Cardiac muscle cell (in vitro differentiated cells and primary cell): ENCODE data around the gene SCTR. TPM values are rescaled to one million over a fixed set of nuclear protein-coding genes. Genes with fewer than 3 reads are reported as not detected.

ENCODE experiments used
- DNase-seq, 2 donors: peaks; one replicate each; pipeline versions ENCODE4 v3.0.0 to v3.0.0-alpha.2; 2010 to 2017; ENCODE audit warnings: low read depth in 1 of 2, low spot score in 1 of 2
- H3K27ac ChIP-seq: fragments of 200-600 bp; sonication (generic); 2 replicates; pipeline ENCODE4 v1.5.1; 2016
- H3K27me3 ChIP-seq: fragments of 200-600 bp; sonication (generic); 2 replicates; pipeline ENCODE4 v1.6.0; 2016; ENCODE audit warnings: control low read depth
- H3K36me3 ChIP-seq: fragments of 200-600 bp; sonication (generic); 2 replicates; pipeline ENCODE4 v1.5.1; 2016; ENCODE audit warnings: control low read depth
- H3K4me1 ChIP-seq: fragments of 200-600 bp; sonication (generic); 2 replicates; pipeline ENCODE4 v1.8.1; 2017; ENCODE audit warnings: low read depth, mild to moderate bottlenecking, mixed run types
- H3K4me3 ChIP-seq: fragments of 200-600 bp; sonication (generic); 2 replicates; pipeline ENCODE4 v1.5.1; 2016; ENCODE audit warnings: mild to moderate bottlenecking
- H3K9me3 ChIP-seq: fragments of 200-600 bp; sonication (generic); 2 replicates; pipeline ENCODE4 v1.5.1; 2017; ENCODE audit warnings: low read depth, mild to moderate bottlenecking, control low read depth
- CTCF ChIP-seq: IDR thresholded peaks from 2 replicates; pipeline ENCODE4 v1.5.1; 2012; ENCODE audit warnings: low read depth, mild to moderate bottlenecking, low read length
- polyA plus RNA-seq: library from polyadenylated mRNA; unstranded; fragments of >200 nt; fragmentation: Nextera tagmentation; extraction: Ambion mirVana; gene quantifications from 2 replicates; pipeline ENCODE4 v1.2.1, GENCODE V29; 2016
- total RNA-seq: library from RNA; depleted of rRNA; stranded (reverse); fragments of >200 nt; gene quantifications from 2 replicates; pipeline ENCODE4 v1.2.3, GENCODE V29; 2016

Gene SCTR
- total and polyA plus RNA-seq, 2 experiments from 2014 or later: 0.09 TPM; not detected in 1

- H3K36me3 ChIP-seq: no peaks in the 10 kb centered on the region
- peaks cover 13% of the 10 kb centered on the region for H3K4me1 ChIP-seq
- no peak for TF ChIP-seq CTCF
- H3K27ac ChIP-seq: no peak overlapping the region
- no peak overlapping the region for H3K4me3 ChIP-seq
- H3K9me3 ChIP-seq: no peaks in the 10 kb centered on the region
- DNase-seq: peak in 1 of 2 donors; percentile 25
- no peaks in the 10 kb centered on the region for H3K27me3 ChIP-seq
Measured at GRCh38 chr2:119480718-119481142, 43.6 kb downstream of the SCTR start.

DNA sequence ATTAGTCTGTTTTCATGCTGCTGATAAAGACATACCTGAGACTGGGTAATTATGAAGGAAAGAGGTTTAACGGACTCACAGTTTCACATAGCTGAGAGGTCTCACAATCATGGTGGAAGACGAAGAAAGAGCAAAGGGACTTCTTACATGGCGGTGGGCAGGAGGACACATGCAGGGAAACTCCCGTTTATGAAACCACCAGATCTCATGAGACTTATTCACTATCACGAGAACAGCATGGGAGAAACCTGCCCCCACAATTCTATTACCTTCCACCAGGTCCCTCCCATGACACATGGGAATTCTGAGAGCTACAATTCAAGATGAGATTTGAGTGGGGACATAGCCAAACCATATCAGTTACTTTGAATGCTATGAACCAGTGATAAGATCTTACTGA is 44.1 kb downstream of the SCTR start:
- no peak for TF ChIP-seq CTCF
- Histone ChIP-seq H3K27me3 (no peaks in the 10 kb centered on the region), H3K4me3 (no peak overlapping the region), H3K4me1 (peaks cover 7% of the 10 kb centered on the region), H3K27ac (no peak overlapping the region), H3K9me3 (no peaks in the 10 kb centered on the region), H3K36me3 (no peaks in the 10 kb centered on the region)
- DNase-seq: no peak

GRCh38 chr2:119478978-119479295 is 45.3 kb downstream of the SCTR start:
- Histone ChIP-seq H3K27ac (no peak overlapping the region), H3K9me3 (no peaks in the 10 kb centered on the region), H3K4me3 (no peak overlapping the region), H3K4me1 (peaks cover 3% of the 10 kb centered on the region), H3K27me3 (no peaks in the 10 kb centered on the region), H3K36me3 (no peaks in the 10 kb centered on the region)
- no peak for DNase-seq
- TF ChIP-seq CTCF: no peak

GRCh38 chr2:119478188-119478977 is 45.9 kb downstream of the SCTR start:
- Histone ChIP-seq H3K4me1 (peaks cover 3% of the 10 kb centered on the region), H3K9me3 (no peaks in the 10 kb centered on the region), H3K27me3 (no peaks in the 10 kb centered on the region), H3K36me3 (no peaks in the 10 kb centered on the region), H3K4me3 (no peak overlapping the region), H3K27ac (no peak overlapping the region)
- no peak for DNase-seq
- no peak for TF ChIP-seq CTCF

- DNase-seq: no peak
- no peak overlapping the region for H3K27ac ChIP-seq
- no peaks in the 10 kb centered on the region for H3K9me3 ChIP-seq
- H3K36me3 ChIP-seq: no peaks in the 10 kb centered on the region
- no peaks in the 10 kb centered on the region for H3K4me1 ChIP-seq
- no peak overlapping the region for H3K4me3 ChIP-seq
- no peaks in the 10 kb centered on the region for H3K27me3 ChIP-seq
- TF ChIP-seq CTCF: no peak
Measured at GRCh38 chr2:119477113-119477505, 47.2 kb downstream of the SCTR start.
